Keratinocyte (primary cell): ENCODE results near the gene GAMT. TPM values are rescaled to one million over a fixed set of nuclear protein-coding genes. Genes with fewer than 3 reads are reported as not detected.
A peak's percentile ranks its signal among the peaks of the same experiment; 100 is the strongest.

Experiments used
- DNase-seq: peaks from one replicate; pipeline ENCODE4 v3.0.0-alpha.2; 2011; ENCODE audit warnings: low read depth, missing footprints, low spot score
- FAIRE-seq: peaks from 2 replicates; lab custom pipeline; 2011; peaks lifted over from hg19 to GRCh38; lab: Jason Lieb, UNC
- H2AFZ ChIP-seq: 2 replicates; pipeline ENCODE4 v1.6.0; 2012; ENCODE audit warnings: low read length, control low read depth, inconsistent platforms; ENCODE audit not compliant: control insufficient read depth
- H3K27ac ChIP-seq: 2 replicates; pipeline ENCODE4 v1.5.1; 2011; ENCODE audit warnings: low read length; ENCODE audit not compliant: control insufficient read depth, insufficient read depth
- H3K27me3 ChIP-seq: 3 replicates; pipeline ENCODE4 v1.6.0; 2011; ENCODE audit warnings: low read length; ENCODE audit not compliant: control insufficient read depth, insufficient read depth; ENCODE audit errors: extremely low read depth
- H3K36me3 ChIP-seq, 2 experiments: 2 replicates in 1 of 2; 3 replicates in 1 of 2; pipeline ENCODE4 v1.5.1; 2011; ENCODE audit warnings: low read length in 2 of 2, mild to moderate bottlenecking in 1 of 2; ENCODE audit not compliant: control insufficient read depth in 2 of 2, insufficient read depth in 2 of 2; ENCODE audit errors: extremely low read depth in 1 of 2
- H3K4me1 ChIP-seq: 3 replicates; pipeline ENCODE4 v1.5.1; 2011; ENCODE audit warnings: low read length; ENCODE audit not compliant: control insufficient read depth, insufficient read depth; ENCODE audit errors: extremely low read depth
- H3K4me2 ChIP-seq: 3 replicates; pipeline ENCODE4 v1.6.0; 2011; ENCODE audit warnings: low read depth, low read length; ENCODE audit not compliant: control insufficient read depth, insufficient read depth; ENCODE audit errors: extremely low read depth
- H3K4me3 ChIP-seq, 3 experiments: fragments of 200-600 bp in 1 of 3; sonication (generic) in 1 of 3; 2 replicates in 2 of 3; 3 replicates in 1 of 3; pipeline ENCODE4 v1.5.1; 2011 to 2016; ENCODE audit warnings: low read length in 3 of 3, mild to moderate bottlenecking in 3 of 3, control low read depth in 2 of 3, inconsistent platforms in 1 of 3, low read depth in 1 of 3, mixed read lengths in 1 of 3, mixed run types in 1 of 3, moderate library complexity in 1 of 3; ENCODE audit not compliant: control insufficient read depth in 2 of 3, insufficient read depth in 2 of 3; ENCODE audit errors: extremely low read depth in 1 of 3
- H3K79me2 ChIP-seq: 2 replicates; pipeline ENCODE4 v1.6.0; 2012; ENCODE audit warnings: low read length; ENCODE audit not compliant: control insufficient read depth, insufficient read depth
- H3K9ac ChIP-seq: 3 replicates; pipeline ENCODE4 v1.6.0; 2011; ENCODE audit warnings: low read length; ENCODE audit not compliant: control insufficient read depth, insufficient read depth; ENCODE audit errors: extremely low read depth
- H3K9me1 ChIP-seq: 3 replicates; pipeline ENCODE4 v1.6.0; 2011; ENCODE audit warnings: low read length; ENCODE audit not compliant: control insufficient read depth, insufficient read depth; ENCODE audit errors: extremely low read depth
- H3K9me3 ChIP-seq: 2 replicates; pipeline ENCODE4 v1.5.1; 2012; ENCODE audit warnings: low read depth, low read length; ENCODE audit not compliant: control insufficient read depth
- H4K20me1 ChIP-seq: 3 replicates; pipeline ENCODE4 v1.6.0; 2011; ENCODE audit warnings: low read length; ENCODE audit not compliant: control insufficient read depth, insufficient read depth; ENCODE audit errors: extremely low read depth
- EZH2 ChIP-seq: IDR thresholded peaks from one replicate; pipeline ENCODE4 v1.6.1; 2012; ENCODE audit warnings: inconsistent platforms, mild to moderate bottlenecking, low read length, moderate library complexity
- dilution Hi-C: fragments of 300-500 bp; cut with MboI; formaldehyde crosslinking; loops from one replicate; pipeline ENCODE4 v1.7.0; 2020; ENCODE audit warnings: low sequenced_read_pairs; ENCODE audit not compliant: extremely low pct_ligation_motif_present
- polyA plus RNA-seq, 5 experiments: library from polyadenylated mRNA; depleted of rRNA in 3 of 5; stranded (reverse) in 3 of 5; stranded (forward) in 1 of 5; unstranded in 1 of 5; fragments of >200 nt; gene quantifications; 1 replicate in 1 of 5; 2 replicates in 3 of 5; 3 replicates in 1 of 5; pipeline versions ENCODE4 v1.2.1 to v1.2.3, GENCODE V29; 2011 to 2012; ENCODE audit warnings: missing spikeins in 2 of 5, low read depth in 1 of 5, low replicate concordance in 1 of 5
- TF ChIP-seq, protein P1 (sequence below), 3 experiments: IDR thresholded peaks in 1 of 3; conservative IDR thresholded peaks in 1 of 3; optimal IDR thresholded peaks in 1 of 3; 2 replicates in 2 of 3; 3 replicates in 1 of 3; pipeline versions ENCODE3 to v1.5.1; 2011; ENCODE audit warnings: low read length in 3 of 3, mild to moderate bottlenecking in 3 of 3, moderate library complexity in 2 of 3, control low read depth in 1 of 3, inconsistent platforms in 1 of 3; ENCODE audit not compliant: insufficient read depth in 2 of 3; ENCODE audit errors: extremely low read depth in 1 of 3

Gene GAMT
- polyA plus RNA-seq, 1 donor (not counting 4 experiments of a cell fraction or from before 2014, with no cell fraction given) = 5.7 TPM

DNA sequence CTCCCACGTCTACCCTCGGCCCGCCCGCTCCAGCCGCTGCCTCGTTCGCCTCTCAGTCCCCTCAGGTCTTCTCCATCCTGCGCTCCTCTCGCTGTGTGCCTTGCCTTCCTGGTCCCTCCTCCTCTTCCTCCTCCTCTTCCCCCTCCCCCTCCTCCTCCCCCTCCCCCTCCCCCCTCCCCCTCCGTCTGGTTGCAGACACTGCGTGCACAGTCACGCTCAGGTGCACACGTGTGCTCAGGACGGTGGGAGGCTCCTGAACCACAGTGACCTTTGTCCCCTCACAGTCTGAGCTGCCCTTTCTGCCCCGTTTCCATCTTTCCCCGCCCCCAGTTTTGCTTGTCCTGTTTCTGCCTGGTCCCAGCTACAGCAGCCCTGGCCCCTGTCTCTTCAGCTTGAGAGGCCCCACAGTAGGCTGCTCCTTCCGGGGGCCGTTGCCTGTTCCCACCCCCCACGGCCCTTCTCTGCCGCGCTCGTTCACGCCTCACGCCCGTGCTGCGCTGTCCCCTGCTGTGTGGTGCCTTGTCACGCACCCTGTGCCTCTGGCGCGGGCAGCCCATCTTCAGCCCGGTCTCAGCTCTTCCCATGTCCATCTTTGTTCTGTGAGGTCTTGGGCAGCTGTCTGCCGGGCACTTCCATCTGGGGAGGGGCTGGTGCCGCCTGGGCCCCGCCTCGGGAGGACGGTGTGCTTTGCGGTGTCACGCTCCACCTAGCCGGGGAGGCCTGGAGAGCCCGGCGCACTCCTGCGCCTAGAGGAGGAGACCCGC is 23.0 kb upstream of the GAMT start:
- H3K4me1 ChIP-seq = peaks cover 17% of the 10 kb centered on the region
- TF ChIP-seq, protein P1, sequence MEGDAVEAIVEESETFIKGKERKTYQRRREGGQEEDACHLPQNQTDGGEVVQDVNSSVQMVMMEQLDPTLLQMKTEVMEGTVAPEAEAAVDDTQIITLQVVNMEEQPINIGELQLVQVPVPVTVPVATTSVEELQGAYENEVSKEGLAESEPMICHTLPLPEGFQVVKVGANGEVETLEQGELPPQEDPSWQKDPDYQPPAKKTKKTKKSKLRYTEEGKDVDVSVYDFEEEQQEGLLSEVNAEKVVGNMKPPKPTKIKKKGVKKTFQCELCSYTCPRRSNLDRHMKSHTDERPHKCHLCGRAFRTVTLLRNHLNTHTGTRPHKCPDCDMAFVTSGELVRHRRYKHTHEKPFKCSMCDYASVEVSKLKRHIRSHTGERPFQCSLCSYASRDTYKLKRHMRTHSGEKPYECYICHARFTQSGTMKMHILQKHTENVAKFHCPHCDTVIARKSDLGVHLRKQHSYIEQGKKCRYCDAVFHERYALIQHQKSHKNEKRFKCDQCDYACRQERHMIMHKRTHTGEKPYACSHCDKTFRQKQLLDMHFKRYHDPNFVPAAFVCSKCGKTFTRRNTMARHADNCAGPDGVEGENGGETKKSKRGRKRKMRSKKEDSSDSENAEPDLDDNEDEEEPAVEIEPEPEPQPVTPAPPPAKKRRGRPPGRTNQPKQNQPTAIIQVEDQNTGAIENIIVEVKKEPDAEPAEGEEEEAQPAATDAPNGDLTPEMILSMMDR (optimal IDR thresholded peaks at IDR 0.05 in 1 of 3, IDR thresholded peaks at IDR 0.05 in 1 of 3, conservative IDR thresholded peaks at IDR 0.05 in 1 of 3; ENCODE audit: extremely low read depth in 1 of 3, insufficient read depth in 2 of 3, low read length in 3 of 3) = no peak
- TF ChIP-seq EZH2 = no peak
- H3K27me3 ChIP-seq = no peaks in the 10 kb centered on the region
- H3K9ac ChIP-seq = peak overlapping the region; percentile 52
- H3K9me1 ChIP-seq = peaks cover 3% of the 10 kb centered on the region
- peak overlapping the region in 1 of 3 experiments; percentile 33 for H3K4me3 ChIP-seq
- DNase-seq = no peak
- H3K79me2 ChIP-seq = peaks cover 69% of the 10 kb centered on the region
- H3K36me3 ChIP-seq = peaks cover 35 to 76% of the 10 kb centered on the region in 2 experiments
- dilution Hi-C loops = no loop called here
- peak overlapping the region; percentile 60 for H3K4me2 ChIP-seq
- peaks cover 19% of the 10 kb centered on the region for H4K20me1 ChIP-seq
- no peak for FAIRE-seq
- H3K27ac ChIP-seq = peak overlapping the region; percentile 53
- H3K9me3 ChIP-seq = no peaks in the 10 kb centered on the region
- no peak overlapping the region for H2AFZ ChIP-seq

- Histone ChIP-seq H3K27ac (no peak overlapping the region), H3K79me2 (peaks cover 70% of the 10 kb centered on the region), H4K20me1 (peaks cover 22% of the 10 kb centered on the region), H3K27me3 (no peaks in the 10 kb centered on the region), H3K9ac (no peak overlapping the region), H3K9me3 (no peaks in the 10 kb centered on the region), H3K4me3 (no peak overlapping the region), H3K36me3 (peaks cover 41 to 76% of the 10 kb centered on the region in 2 experiments), H2AFZ (no peak overlapping the region), H3K9me1 (peaks cover 3% of the 10 kb centered on the region), H3K4me2 (no peak overlapping the region), H3K4me1 (peaks cover 17% of the 10 kb centered on the region)
- FAIRE-seq = no peak
- no peak for DNase-seq
- TF ChIP-seq, protein P1 (optimal IDR thresholded peaks at IDR 0.05 in 1 of 3, IDR thresholded peaks at IDR 0.05 in 1 of 3, conservative IDR thresholded peaks at IDR 0.05 in 1 of 3; ENCODE audit: extremely low read depth in 1 of 3, insufficient read depth in 2 of 3, low read length in 3 of 3) = no peak
- TF ChIP-seq EZH2 = no peak
- dilution Hi-C loops = no loop called here
Observed at GRCh38 chr19:1423436-1424191, 22.3 kb upstream of the GAMT start.
